SU-DHL-6 (cell line): ENCODE data around the gene ACKR3.

Experiments used
- H2AFZ ChIP-seq: fragments of 200-600 bp; sonication (generic); 2 replicates; pipeline ENCODE4 v1.6.1; 2014; ENCODE audit warnings: low read depth, mild to moderate bottlenecking, moderate library complexity, mixed read lengths, antibody characterized with exemption, low read length; ENCODE audit not compliant: severe bottlenecking
- H3F3A ChIP-seq: fragments of 200-600 bp; shearing (Covaris generic); 2 replicates; pipeline ENCODE4 v1.6.0; 2016; ENCODE audit warnings: antibody characterized with exemption, mild to moderate bottlenecking; ENCODE audit not compliant: insufficient read depth
- H3K27ac ChIP-seq: fragments of 200-600 bp; sonication (generic); 2 replicates; pipeline ENCODE4 v1.5.1; 2016; ENCODE audit warnings: low read depth, mild to moderate bottlenecking, low read length, moderate library complexity, mixed read lengths
- H3K27me3 ChIP-seq: fragments of 200-600 bp; sonication (generic), shearing (Covaris generic); 2 replicates; pipeline ENCODE4 v1.6.0; 2014; ENCODE audit warnings: mild to moderate bottlenecking, low read length
- H3K36me3 ChIP-seq: fragments of 200-600 bp; sonication (generic); 2 replicates; pipeline ENCODE4 v1.6.1; 2014; ENCODE audit warnings: mild to moderate bottlenecking, low read length, mixed read lengths
- H3K4me2 ChIP-seq: fragments of 300-600, 200-600 bp; shearing (Covaris generic), sonication (generic); 2 replicates; pipeline ENCODE4 v1.6.0; 2014; ENCODE audit warnings: low read length, low read depth, mild to moderate bottlenecking; ENCODE audit not compliant: poor library complexity, severe bottlenecking
- H3K4me3 ChIP-seq: fragments of 200-600 bp; sonication (generic); 2 replicates; pipeline ENCODE4 v1.5.1; 2014; ENCODE audit warnings: antibody characterized with exemption, low read length, mild to moderate bottlenecking, mixed read lengths; ENCODE audit not compliant: insufficient read depth, poor library complexity, severe bottlenecking
- H3K79me2 ChIP-seq: fragments of 200-600 bp; sonication (generic); 2 replicates; pipeline ENCODE4 v1.6.1; 2014; ENCODE audit warnings: mild to moderate bottlenecking, low read length, moderate library complexity; ENCODE audit not compliant: insufficient read depth
- H3K9ac ChIP-seq: fragments of 200-600 bp; sonication (generic); 2 replicates; pipeline ENCODE4 v1.7.0; 2014; ENCODE audit warnings: mild to moderate bottlenecking, low read length
- H3K9me2 ChIP-seq: fragments of 200-600 bp; sonication (generic); replicated peaks from 2 replicates; pipeline ENCODE4 v1.6.1; 2014; ENCODE audit warnings: low read length; ENCODE audit not compliant: insufficient read depth
- H3K9me3 ChIP-seq: fragments of 200-600 bp; sonication (generic); 2 replicates; pipeline ENCODE4 v1.6.1; 2014; ENCODE audit warnings: low read length, mixed read lengths; ENCODE audit not compliant: insufficient read depth
- H4K20me1 ChIP-seq: fragments of 200-600 bp; sonication (generic); 2 replicates; pipeline ENCODE4 v1.6.1; 2014; ENCODE audit warnings: low read depth, mild to moderate bottlenecking, antibody characterized with exemption, low read length, moderate library complexity, mixed read lengths
- CTCF ChIP-seq: fragments of 200-600 bp; sonication (generic); IDR thresholded peaks from one replicate; pipeline ENCODE4 v1.5.1; 2017; ENCODE audit warnings: antibody characterized with exemption, mild to moderate bottlenecking, low read length, moderate library complexity; ENCODE audit not compliant: insufficient read depth, poor library complexity, severe bottlenecking
- EZH2phosphoT487 ChIP-seq: fragments of 200-600 bp; sonication (generic), shearing (Covaris generic); conservative IDR thresholded peaks from 2 replicates; pipeline ENCODE4 v1.6.1; 2018; ENCODE audit warnings: mild to moderate bottlenecking, antibody characterized with exemption, low read length, moderate library complexity, mixed read lengths

ACKR3 gene

DNA sequence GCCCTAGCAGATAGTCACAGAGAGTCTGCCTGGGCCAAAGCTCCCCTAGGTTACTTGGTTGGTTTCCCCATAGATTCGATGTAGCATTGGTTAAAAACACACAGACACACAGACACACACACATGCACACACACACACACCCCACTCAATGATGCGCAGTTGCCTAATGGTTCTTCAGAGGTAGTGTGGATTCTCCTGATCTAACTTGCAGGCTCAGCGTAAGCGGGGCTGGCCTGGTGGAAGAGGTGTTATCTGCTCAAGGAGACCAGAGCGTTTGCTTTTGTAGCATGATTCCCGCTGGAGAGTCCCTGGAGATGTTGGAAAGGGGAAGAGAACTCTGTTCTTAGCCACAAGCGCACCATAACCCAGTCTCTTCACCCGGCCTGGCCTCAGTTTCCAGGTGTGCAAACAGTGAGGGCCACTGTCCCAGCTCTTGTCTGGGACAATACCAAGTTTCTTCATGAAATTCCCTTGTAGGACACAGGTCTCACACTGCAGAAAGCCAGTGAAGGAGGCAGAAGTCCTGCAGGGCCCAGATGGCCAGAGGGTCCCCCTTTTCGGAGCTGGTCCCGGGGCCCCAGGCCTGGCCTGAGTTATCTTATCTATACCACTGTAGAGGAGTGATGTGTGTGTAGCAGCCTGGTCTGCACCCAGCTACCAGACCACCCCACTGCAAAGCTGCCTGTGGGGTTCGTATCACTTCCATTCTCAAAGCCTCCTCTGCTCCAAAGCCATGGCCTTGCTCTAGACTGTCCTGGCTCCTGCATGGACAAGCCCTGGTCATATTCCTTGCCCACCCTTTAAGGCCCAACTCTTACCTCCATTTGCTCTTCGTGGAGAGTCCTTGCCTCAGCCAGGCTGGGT, 3.7 kb downstream of the ACKR3 start:
- no peaks in the 10 kb centered on the region for H3K9me2 ChIP-seq
- no peaks in the 10 kb centered on the region for H3K9me3 ChIP-seq
- TF ChIP-seq CTCF (no peak), EZH2phosphoT487 (no peak)
- H2AFZ ChIP-seq: no peak overlapping the region
- H3K27me3 ChIP-seq: no peaks in the 10 kb centered on the region
- H3K27ac ChIP-seq: no peak overlapping the region
- no peaks in the 10 kb centered on the region for H3F3A ChIP-seq
- H3K36me3 ChIP-seq: no peaks in the 10 kb centered on the region
- no peak overlapping the region for H3K4me3 ChIP-seq
- no peaks in the 10 kb centered on the region for H3K79me2 ChIP-seq
- no peaks in the 10 kb centered on the region for H4K20me1 ChIP-seq
- no peak overlapping the region for H3K9ac ChIP-seq
- no peak overlapping the region for H3K4me2 ChIP-seq

DNA sequence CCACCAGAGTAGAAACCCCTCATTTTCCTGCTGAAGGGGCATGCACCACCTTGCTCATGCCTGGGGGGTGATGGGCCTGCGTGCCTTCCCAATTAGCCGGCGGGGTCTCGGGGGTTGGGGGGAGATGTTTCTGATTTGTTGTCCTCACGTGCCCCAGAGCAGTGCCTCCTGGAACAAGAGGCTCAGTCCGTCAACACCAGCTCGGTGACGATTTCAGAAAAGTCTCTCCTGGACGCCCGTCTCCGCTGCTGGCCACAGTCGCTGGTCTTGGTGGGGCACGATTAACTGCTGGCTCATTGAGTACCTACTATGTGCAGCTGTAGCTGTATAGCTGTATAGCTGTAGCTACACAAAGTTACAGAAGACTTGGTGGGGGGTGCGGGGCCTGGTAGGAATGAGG, 4.4 kb downstream of the ACKR3 start:
- no peak overlapping the region for H3K27ac ChIP-seq
- no peak overlapping the region for H2AFZ ChIP-seq
- no peaks in the 10 kb centered on the region for H3K27me3 ChIP-seq
- H3K36me3 ChIP-seq: no peaks in the 10 kb centered on the region
- no peak overlapping the region for H3K4me2 ChIP-seq
- no peaks in the 10 kb centered on the region for H3K9me3 ChIP-seq
- H3K9ac ChIP-seq: no peak overlapping the region
- TF ChIP-seq CTCF (no peak), EZH2phosphoT487 (no peak)
- H4K20me1 ChIP-seq: no peaks in the 10 kb centered on the region
- H3K79me2 ChIP-seq: no peaks in the 10 kb centered on the region
- H3K9me2 ChIP-seq: no peaks in the 10 kb centered on the region
- H3F3A ChIP-seq: no peaks in the 10 kb centered on the region
- H3K4me3 ChIP-seq: no peak overlapping the region

GRCh38 chr2:236574424-236575145, 5.0 kb downstream of the ACKR3 start:
- Histone ChIP-seq H3K9me2 (no peaks in the 10 kb centered on the region), H2AFZ (no peak overlapping the region), H3K36me3 (no peaks in the 10 kb centered on the region), H3K27ac (no peak overlapping the region), H3K27me3 (no peaks in the 10 kb centered on the region), H3K4me3 (no peak overlapping the region), H3K9me3 (no peaks in the 10 kb centered on the region), H3K79me2 (no peaks in the 10 kb centered on the region), H3K4me2 (no peak overlapping the region), H3F3A (no peaks in the 10 kb centered on the region), H4K20me1 (no peaks in the 10 kb centered on the region), H3K9ac (no peak overlapping the region)
- no peak for TF ChIP-seq CTCF
- no peak for TF ChIP-seq EZH2phosphoT487
